OCI-LY1 (cell line): ENCODE results near the gene YAP1.

Source experiments
- CTCF ChIP-seq: fragments of 200-600 bp; sonication (generic), shearing (Covaris generic); IDR thresholded peaks from 2 replicates; pipeline ENCODE4 v1.5.1; 2017; ENCODE audit warnings: mild to moderate bottlenecking, antibody characterized with exemption, low read length, moderate library complexity, mixed read lengths
- EZH2 ChIP-seq: fragments of 200-600 bp; sonication (generic), shearing (Covaris generic); IDR thresholded peaks from 2 replicates; pipeline ENCODE4 v1.8.0; 2017; ENCODE audit warnings: borderline replicate concordance, mixed run types, mild to moderate bottlenecking, antibody characterized with exemption, low read length, moderate library complexity, mixed read lengths

GRCh38 chr11:102201776-102202175 is 91.5 kb downstream of the YAP1 start:
- no peak for TF ChIP-seq CTCF
- TF ChIP-seq EZH2, result no peak
